ENCODE results near the gene FMN1.
A peak's percentile ranks its signal among the peaks of the same experiment; 100 is the strongest.

FMN1 gene

GRCh38 chr15:32794973-32795372 is 399.5 kb downstream of the FMN1 start:
- Mint-ChIP-seq H3K4me3 (no peak overlapping the region), H3K9me3 (ENCODE audit: low read depth) (no peaks in the 10 kb centered on the region), H3K27ac (no peak overlapping the region), H3K4me1 (ENCODE audit: low read depth) (no peaks in the 10 kb centered on the region), H3K27me3 (peaks cover 5% of the 10 kb centered on the region), H3K36me3 (no peaks in the 10 kb centered on the region)

GRCh38 chr15:32792436-32792835 is 402.1 kb downstream of the FMN1 start:
- H3K27me3 Mint-ChIP-seq: peaks cover 4% of the 10 kb centered on the region
- no peaks in the 10 kb centered on the region for H3K4me1 Mint-ChIP-seq (ENCODE audit: low read depth)
- no peaks in the 10 kb centered on the region for H3K36me3 Mint-ChIP-seq
- H3K9me3 Mint-ChIP-seq (ENCODE audit: low read depth): no peaks in the 10 kb centered on the region
- no peak overlapping the region for H3K4me3 Mint-ChIP-seq
- H3K27ac Mint-ChIP-seq: no peak overlapping the region

GRCh38 chr15:32790352-32790999 is 404.0 kb downstream of the FMN1 start:
- H3K4me3 Mint-ChIP-seq: no peak overlapping the region

GRCh38 chr15:32787949-32788348 is 406.6 kb downstream of the FMN1 start:
- no peaks in the 10 kb centered on the region for H3K9me3 Mint-ChIP-seq (ENCODE audit: low read depth)
- H3K27ac Mint-ChIP-seq: no peak overlapping the region
- no peaks in the 10 kb centered on the region for H3K4me1 Mint-ChIP-seq (ENCODE audit: low read depth)
- H3K4me3 Mint-ChIP-seq: no peak overlapping the region
- no peaks in the 10 kb centered on the region for H3K36me3 Mint-ChIP-seq
- H3K27me3 Mint-ChIP-seq: peaks cover 14% of the 10 kb centered on the region

More at GRCh38 chr15:32790352-32790999, 404.0 kb downstream of the FMN1 start:
- no peak overlapping the region for H3K27ac Mint-ChIP-seq
- H3K36me3 Mint-ChIP-seq: no peaks in the 10 kb centered on the region
- H3K4me1 Mint-ChIP-seq (ENCODE audit: low read depth): no peaks in the 10 kb centered on the region
- H3K9me3 Mint-ChIP-seq (ENCODE audit: low read depth): no peaks in the 10 kb centered on the region
- peaks cover 11% of the 10 kb centered on the region for H3K27me3 Mint-ChIP-seq

GRCh38 chr15:32786906-32787305 is 407.6 kb downstream of the FMN1 start:
- no peak overlapping the region for H3K27ac Mint-ChIP-seq

GRCh38 chr15:32784581-32784980 is 409.9 kb downstream of the FMN1 start:
- no peaks in the 10 kb centered on the region for H3K36me3 Mint-ChIP-seq
- no peaks in the 10 kb centered on the region for H3K9me3 Mint-ChIP-seq (ENCODE audit: low read depth)
- no peak overlapping the region for H3K4me3 Mint-ChIP-seq
- peaks cover 15% of the 10 kb centered on the region for H3K27me3 Mint-ChIP-seq
- peak overlapping the region; percentile 5 for H3K27ac Mint-ChIP-seq
- H3K4me1 Mint-ChIP-seq (ENCODE audit: low read depth): no peaks in the 10 kb centered on the region

More at GRCh38 chr15:32786906-32787305, 407.6 kb downstream of the FMN1 start:
- peaks cover 16% of the 10 kb centered on the region for H3K27me3 Mint-ChIP-seq
- H3K9me3 Mint-ChIP-seq (ENCODE audit: low read depth): no peaks in the 10 kb centered on the region
- H3K4me3 Mint-ChIP-seq: no peak overlapping the region
- no peaks in the 10 kb centered on the region for H3K4me1 Mint-ChIP-seq (ENCODE audit: low read depth)
- H3K36me3 Mint-ChIP-seq: no peaks in the 10 kb centered on the region

- H3K4me1 Mint-ChIP-seq (ENCODE audit: low read depth): no peaks in the 10 kb centered on the region
- no peaks in the 10 kb centered on the region for H3K36me3 Mint-ChIP-seq
- H3K27me3 Mint-ChIP-seq: peaks cover 17% of the 10 kb centered on the region
- no peak overlapping the region for H3K27ac Mint-ChIP-seq
- no peak overlapping the region for H3K4me3 Mint-ChIP-seq
- no peaks in the 10 kb centered on the region for H3K9me3 Mint-ChIP-seq (ENCODE audit: low read depth)
Observed at GRCh38 chr15:32781781-32782180, 412.7 kb downstream of the FMN1 start.

GRCh38 chr15:32778391-32779176 is 415.9 kb downstream of the FMN1 start:
- Mint-ChIP-seq H3K4me1 (ENCODE audit: low read depth) (no peaks in the 10 kb centered on the region), H3K4me3 (no peak overlapping the region), H3K9me3 (ENCODE audit: low read depth) (no peaks in the 10 kb centered on the region), H3K27me3 (peaks cover 9% of the 10 kb centered on the region), H3K27ac (no peak overlapping the region), H3K36me3 (no peaks in the 10 kb centered on the region)

GRCh38 chr15:32775103-32775502 is 419.4 kb downstream of the FMN1 start:
- H3K4me1 Mint-ChIP-seq (ENCODE audit: low read depth): no peaks in the 10 kb centered on the region

GRCh38 chr15:32774022-32774421 is 420.5 kb downstream of the FMN1 start:
- Mint-ChIP-seq H3K27me3 (peaks cover 2% of the 10 kb centered on the region), H3K4me1 (ENCODE audit: low read depth) (no peaks in the 10 kb centered on the region), H3K36me3 (no peaks in the 10 kb centered on the region), H3K4me3 (no peak overlapping the region), H3K27ac (no peak overlapping the region), H3K9me3 (ENCODE audit: low read depth) (no peaks in the 10 kb centered on the region)

More at GRCh38 chr15:32775103-32775502, 419.4 kb downstream of the FMN1 start:
- Mint-ChIP-seq H3K4me3 (no peak overlapping the region), H3K27ac (no peak overlapping the region), H3K27me3 (peaks cover 6% of the 10 kb centered on the region), H3K9me3 (ENCODE audit: low read depth) (no peaks in the 10 kb centered on the region), H3K36me3 (no peaks in the 10 kb centered on the region)

- no peak overlapping the region for H3K4me3 Mint-ChIP-seq
Observed at GRCh38 chr15:32767236-32767635, 427.3 kb downstream of the FMN1 start.

GRCh38 chr15:32766101-32766500 is 428.4 kb downstream of the FMN1 start:
- no peaks in the 10 kb centered on the region for H3K4me1 Mint-ChIP-seq (ENCODE audit: low read depth)
- no peaks in the 10 kb centered on the region for H3K9me3 Mint-ChIP-seq (ENCODE audit: low read depth)
- no peak overlapping the region for H3K27ac Mint-ChIP-seq
- H3K4me3 Mint-ChIP-seq: no peak overlapping the region
- peaks cover 20% of the 10 kb centered on the region for H3K27me3 Mint-ChIP-seq
- H3K36me3 Mint-ChIP-seq: no peaks in the 10 kb centered on the region

More at GRCh38 chr15:32767236-32767635, 427.3 kb downstream of the FMN1 start:
- Mint-ChIP-seq H3K27ac (no peak overlapping the region), H3K27me3 (peaks cover 12% of the 10 kb centered on the region), H3K36me3 (no peaks in the 10 kb centered on the region), H3K9me3 (ENCODE audit: low read depth) (no peaks in the 10 kb centered on the region), H3K4me1 (ENCODE audit: low read depth) (no peaks in the 10 kb centered on the region)

GRCh38 chr15:32765236-32765635 is 429.3 kb downstream of the FMN1 start:
- Mint-ChIP-seq H3K36me3 (no peaks in the 10 kb centered on the region), H3K9me3 (ENCODE audit: low read depth) (no peaks in the 10 kb centered on the region), H3K27me3 (peaks cover 24% of the 10 kb centered on the region), H3K4me3 (no peak overlapping the region), H3K27ac (no peak overlapping the region), H3K4me1 (ENCODE audit: low read depth) (no peaks in the 10 kb centered on the region)

GRCh38 chr15:32763295-32763694 is 431.2 kb downstream of the FMN1 start:
- H3K4me1 Mint-ChIP-seq (ENCODE audit: low read depth): no peaks in the 10 kb centered on the region
- H3K27me3 Mint-ChIP-seq: peaks cover 25% of the 10 kb centered on the region
- no peak overlapping the region for H3K4me3 Mint-ChIP-seq
- no peaks in the 10 kb centered on the region for H3K9me3 Mint-ChIP-seq (ENCODE audit: low read depth)
- H3K27ac Mint-ChIP-seq: no peak overlapping the region
- no peaks in the 10 kb centered on the region for H3K36me3 Mint-ChIP-seq

- Mint-ChIP-seq H3K4me1 (ENCODE audit: low read depth) (no peaks in the 10 kb centered on the region), H3K36me3 (no peaks in the 10 kb centered on the region), H3K27me3 (peaks cover 20% of the 10 kb centered on the region), H3K9me3 (ENCODE audit: low read depth) (no peaks in the 10 kb centered on the region), H3K27ac (no peak overlapping the region), H3K4me3 (no peak overlapping the region)
Observed at GRCh38 chr15:32757426-32757825, 437.1 kb downstream of the FMN1 start.

Measured in activated naive CD8-positive, alpha-beta T cell (primary cell).